Stimulated activated CD4-positive, alpha-beta T cell treated with anti-CD3 and anti-CD28 coated beads, TNF-alpha, amount 100 ng/mL, for 24 hours (primary cell): ENCODE measurements around the gene POLR3K.

Experiments used
- DNase-seq, 3 experiments: peaks; one replicate each; pipeline ENCODE4 v3.0.0-alpha.2; 2020; ENCODE audit warnings: low read depth in 3 of 3

POLR3K gene

GRCh38 chr16:79151-80054, 26.0 kb upstream of the POLR3K start:
- DNase-seq = no peak

GRCh38 chr16:78444-79150, 25.2 kb upstream of the POLR3K start:
- DNase-seq = no peak

- DNase-seq = peak; percentile 69 to 85 (median 70)
Measured at GRCh38 chr16:77807-78443, 24.5 kb upstream of the POLR3K start, which contains the start of gene MPG. Gene MPG, plus strand, starts transcription at chr16:78225. Its CDS starts 85 bp downstream, at chr16:78310.

GRCh38 chr16:77273-77806, 23.9 kb upstream of the POLR3K start:
- DNase-seq = peak in 1 of 3 experiments; percentile 26

- DNase-seq = no peak
Measured at GRCh38 chr16:76535-77272, 23.3 kb upstream of the POLR3K start.

GRCh38 chr16:75580-76501, 22.4 kb upstream of the POLR3K start:
- no peak for DNase-seq

GRCh38 chr16:74747-75334, 21.4 kb upstream of the POLR3K start:
- DNase-seq = no peak

GRCh38 chr16:74051-74746, 20.8 kb upstream of the POLR3K start:
- DNase-seq = no peak

- DNase-seq = peak in 1 of 3 experiments; percentile 20
Measured at GRCh38 chr16:72561-73548, 19.4 kb upstream of the POLR3K start, which contains the start of gene RHBDF1. Gene RHBDF1, minus strand, starts transcription at chr16:72631. Its CDS starts 7,616 bp downstream, at chr16:65015.

- no peak for DNase-seq
Measured at GRCh38 chr16:71540-72401, 18.4 kb upstream of the POLR3K start.

GRCh38 chr16:71210-71539, 17.8 kb upstream of the POLR3K start:
- no peak for DNase-seq

- DNase-seq = no peak
Measured at GRCh38 chr16:69181-69580, 15.8 kb upstream of the POLR3K start.

- DNase-seq = no peak
Measured at GRCh38 chr16:67884-68789, 14.7 kb upstream of the POLR3K start.

GRCh38 chr16:67183-67791, 13.9 kb upstream of the POLR3K start:
- no peak for DNase-seq

GRCh38 chr16:66309-67182, 13.1 kb upstream of the POLR3K start:
- DNase-seq = no peak
